ENCODE measurements around the gene CES5A.

GRCh38 chr16:55899857-55900256, 24.7 kb upstream of the CES5A start:
- TF ChIP-seq, protein P1, sequence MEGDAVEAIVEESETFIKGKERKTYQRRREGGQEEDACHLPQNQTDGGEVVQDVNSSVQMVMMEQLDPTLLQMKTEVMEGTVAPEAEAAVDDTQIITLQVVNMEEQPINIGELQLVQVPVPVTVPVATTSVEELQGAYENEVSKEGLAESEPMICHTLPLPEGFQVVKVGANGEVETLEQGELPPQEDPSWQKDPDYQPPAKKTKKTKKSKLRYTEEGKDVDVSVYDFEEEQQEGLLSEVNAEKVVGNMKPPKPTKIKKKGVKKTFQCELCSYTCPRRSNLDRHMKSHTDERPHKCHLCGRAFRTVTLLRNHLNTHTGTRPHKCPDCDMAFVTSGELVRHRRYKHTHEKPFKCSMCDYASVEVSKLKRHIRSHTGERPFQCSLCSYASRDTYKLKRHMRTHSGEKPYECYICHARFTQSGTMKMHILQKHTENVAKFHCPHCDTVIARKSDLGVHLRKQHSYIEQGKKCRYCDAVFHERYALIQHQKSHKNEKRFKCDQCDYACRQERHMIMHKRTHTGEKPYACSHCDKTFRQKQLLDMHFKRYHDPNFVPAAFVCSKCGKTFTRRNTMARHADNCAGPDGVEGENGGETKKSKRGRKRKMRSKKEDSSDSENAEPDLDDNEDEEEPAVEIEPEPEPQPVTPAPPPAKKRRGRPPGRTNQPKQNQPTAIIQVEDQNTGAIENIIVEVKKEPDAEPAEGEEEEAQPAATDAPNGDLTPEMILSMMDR (IDR thresholded peaks at IDR 0.05; ENCODE audit: low read length): no peak
- TF ChIP-seq EZH2 (IDR thresholded peaks at IDR 0.05; ENCODE audit: borderline replicate concordance, low read length): no peak
